Glutamatergic neuron (in vitro differentiated cells): ENCODE results near the gene STX18. TPM values are rescaled to one million over a fixed set of nuclear protein-coding genes. Genes with fewer than 3 reads are reported as not detected.

Source experiments
- DNase-seq: peaks from one replicate; pipeline ENCODE4 v3.0.0; 2022
- H3K27ac Mint-ChIP-seq: one replicate; pipeline ENCODE4 v1.8.0; 2020; ENCODE audit warnings: mild to moderate bottlenecking, mixed read lengths, inconsistent platforms; ENCODE audit not compliant: unreplicated experiment
- H3K27me3 Mint-ChIP-seq: one replicate; pipeline ENCODE4 v1.8.0; 2020; ENCODE audit warnings: mild to moderate bottlenecking, moderate library complexity, mixed read lengths, inconsistent platforms; ENCODE audit not compliant: unreplicated experiment
- H3K36me3 Mint-ChIP-seq: one replicate; pipeline ENCODE4 v1.8.0; 2020; ENCODE audit warnings: mild to moderate bottlenecking, mixed read lengths, inconsistent platforms; ENCODE audit not compliant: unreplicated experiment
- H3K4me1 Mint-ChIP-seq: one replicate; pipeline ENCODE4 v1.8.0; 2020; ENCODE audit warnings: mild to moderate bottlenecking, low read depth, mixed read lengths, inconsistent platforms; ENCODE audit not compliant: unreplicated experiment
- H3K4me3 Mint-ChIP-seq: one replicate; pipeline ENCODE4 v1.8.0; 2020; ENCODE audit warnings: mild to moderate bottlenecking, mixed read lengths, inconsistent platforms; ENCODE audit not compliant: unreplicated experiment
- H3K9me3 Mint-ChIP-seq: one replicate; pipeline ENCODE4 v1.8.0; 2020; ENCODE audit warnings: mild to moderate bottlenecking, moderate library complexity, mixed read lengths, inconsistent platforms; ENCODE audit not compliant: unreplicated experiment
- total RNA-seq: library from RNA; stranded (reverse); fragmentation: NEBNext Ultra II Directional; extraction: Animal tissue kit (Norgen Biotek cat#: 25700); gene quantifications from one replicate; pipeline ENCODE4 v1.2.1, GENCODE V29; 2021; ENCODE audit not compliant: unreplicated experiment
- TF ChIP-seq, protein P1 (sequence below): fragments of 200-600 bp; sonication (generic); IDR thresholded peaks from one replicate; pipeline ENCODE4 v1.5.0; 2021; ENCODE audit not compliant: partially characterized antibody, unreplicated experiment

STX18 gene
- total RNA-seq, 1 donor from 2014 or later = 26.3 TPM

DNA sequence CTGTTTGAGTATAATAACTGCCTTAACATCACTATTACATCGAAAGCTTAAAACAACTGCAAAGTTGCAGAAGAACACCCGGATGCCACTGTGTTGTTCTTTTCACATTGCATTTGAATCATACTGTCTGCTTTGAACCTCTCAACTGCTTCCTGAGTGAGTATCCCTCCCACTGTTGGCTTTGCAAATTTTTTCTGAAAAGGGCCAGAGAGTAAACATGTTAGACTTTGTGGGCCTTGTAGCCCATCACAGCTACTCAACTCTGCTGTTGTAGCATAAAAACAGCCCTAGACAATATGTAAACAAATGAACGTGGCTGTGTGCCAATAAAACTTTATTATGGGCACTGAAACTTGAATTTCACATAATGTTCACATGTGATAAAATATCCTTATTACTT is 78.9 kb downstream of the STX18 start:
- Mint-ChIP-seq H3K36me3 (peaks cover 18% of the 10 kb centered on the region), H3K27me3 (peaks cover 3% of the 10 kb centered on the region), H3K27ac (no peak overlapping the region), H3K4me3 (no peak overlapping the region), H3K9me3 (peaks cover 3% of the 10 kb centered on the region), H3K4me1 (no peaks in the 10 kb centered on the region)
- DNase-seq = no peak
- TF ChIP-seq, protein P1, sequence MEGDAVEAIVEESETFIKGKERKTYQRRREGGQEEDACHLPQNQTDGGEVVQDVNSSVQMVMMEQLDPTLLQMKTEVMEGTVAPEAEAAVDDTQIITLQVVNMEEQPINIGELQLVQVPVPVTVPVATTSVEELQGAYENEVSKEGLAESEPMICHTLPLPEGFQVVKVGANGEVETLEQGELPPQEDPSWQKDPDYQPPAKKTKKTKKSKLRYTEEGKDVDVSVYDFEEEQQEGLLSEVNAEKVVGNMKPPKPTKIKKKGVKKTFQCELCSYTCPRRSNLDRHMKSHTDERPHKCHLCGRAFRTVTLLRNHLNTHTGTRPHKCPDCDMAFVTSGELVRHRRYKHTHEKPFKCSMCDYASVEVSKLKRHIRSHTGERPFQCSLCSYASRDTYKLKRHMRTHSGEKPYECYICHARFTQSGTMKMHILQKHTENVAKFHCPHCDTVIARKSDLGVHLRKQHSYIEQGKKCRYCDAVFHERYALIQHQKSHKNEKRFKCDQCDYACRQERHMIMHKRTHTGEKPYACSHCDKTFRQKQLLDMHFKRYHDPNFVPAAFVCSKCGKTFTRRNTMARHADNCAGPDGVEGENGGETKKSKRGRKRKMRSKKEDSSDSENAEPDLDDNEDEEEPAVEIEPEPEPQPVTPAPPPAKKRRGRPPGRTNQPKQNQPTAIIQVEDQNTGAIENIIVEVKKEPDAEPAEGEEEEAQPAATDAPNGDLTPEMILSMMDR = no peak

DNA sequence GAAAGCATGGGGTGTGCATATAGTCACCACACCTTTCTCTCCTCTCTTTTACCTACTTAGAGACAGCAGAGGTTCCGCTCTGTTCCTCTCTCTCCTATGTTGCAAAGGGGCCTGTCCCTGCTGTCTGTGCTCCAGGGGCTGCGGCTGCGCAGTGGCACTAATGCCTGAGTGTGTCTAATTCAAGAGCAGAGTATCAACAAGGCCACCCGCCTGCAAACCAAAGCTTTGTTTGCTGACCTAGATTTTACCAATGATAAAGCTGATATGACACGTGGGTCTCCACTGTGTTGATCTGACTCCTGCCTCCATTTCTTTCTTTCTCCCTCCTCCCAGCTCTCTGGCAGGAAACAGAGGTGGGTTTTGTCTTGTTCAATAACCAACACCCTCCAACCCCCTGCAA is 80.0 kb downstream of the STX18 start:
- Mint-ChIP-seq H3K27ac (no peak overlapping the region), H3K4me3 (no peak overlapping the region), H3K27me3 (peaks cover 3% of the 10 kb centered on the region), H3K9me3 (peaks cover 3% of the 10 kb centered on the region), H3K36me3 (peaks cover 13% of the 10 kb centered on the region), H3K4me1 (no peaks in the 10 kb centered on the region)
- TF ChIP-seq, protein P1 = no peak
- no peak for DNase-seq

DNA sequence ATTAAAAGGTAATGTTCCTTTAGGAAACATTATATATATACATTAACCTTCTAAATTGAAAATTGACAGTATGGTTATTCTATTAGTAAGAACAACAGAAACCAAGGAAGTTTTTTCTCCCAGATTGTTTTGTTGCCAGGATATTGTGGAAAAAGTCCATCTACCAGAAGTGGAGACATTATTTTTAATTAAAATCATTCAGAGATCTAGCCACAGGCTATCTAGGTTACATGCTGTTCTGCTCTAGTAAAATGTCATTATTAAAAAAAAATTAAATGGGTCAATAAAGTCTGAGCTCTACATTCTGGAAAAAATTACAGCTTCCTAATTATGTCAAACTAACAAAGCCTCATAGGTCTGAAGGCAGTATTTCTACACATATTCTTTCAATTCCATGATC is 80.7 kb downstream of the STX18 start:
- no peaks in the 10 kb centered on the region for H3K9me3 Mint-ChIP-seq
- DNase-seq = no peak
- H3K4me1 Mint-ChIP-seq = no peaks in the 10 kb centered on the region
- TF ChIP-seq, protein P1 = no peak
- no peak overlapping the region for H3K4me3 Mint-ChIP-seq
- H3K27ac Mint-ChIP-seq = no peak overlapping the region
- peaks cover 3% of the 10 kb centered on the region for H3K27me3 Mint-ChIP-seq
- peaks cover 9% of the 10 kb centered on the region for H3K36me3 Mint-ChIP-seq

DNA sequence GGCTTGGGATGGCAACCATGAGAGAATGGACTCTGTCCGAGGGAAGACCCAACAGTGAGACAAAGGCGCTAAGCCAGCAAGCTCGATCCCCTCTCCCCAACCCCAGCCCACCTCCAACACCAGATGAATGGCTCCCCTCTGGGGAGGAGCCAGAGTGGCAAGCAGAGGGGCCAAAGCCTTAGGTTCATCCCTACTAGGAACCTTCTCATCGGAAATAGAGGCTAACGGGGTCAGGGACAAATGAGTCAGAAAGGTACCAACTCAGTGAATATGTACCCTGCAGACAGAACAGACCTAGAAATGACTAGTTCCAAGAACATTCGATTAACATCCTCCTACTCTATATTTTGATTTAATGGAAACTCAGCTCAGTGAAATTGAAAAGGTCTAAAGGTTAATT is 81.1 kb downstream of the STX18 start:
- no peak overlapping the region for H3K4me3 Mint-ChIP-seq
- H3K27ac Mint-ChIP-seq = no peak overlapping the region
- DNase-seq = no peak
- peaks cover under 1% of the 10 kb centered on the region for H3K4me1 Mint-ChIP-seq
- H3K36me3 Mint-ChIP-seq = peaks cover 6% of the 10 kb centered on the region
- TF ChIP-seq, protein P1 = no peak
- H3K27me3 Mint-ChIP-seq = peaks cover 3% of the 10 kb centered on the region
- no peaks in the 10 kb centered on the region for H3K9me3 Mint-ChIP-seq

DNA sequence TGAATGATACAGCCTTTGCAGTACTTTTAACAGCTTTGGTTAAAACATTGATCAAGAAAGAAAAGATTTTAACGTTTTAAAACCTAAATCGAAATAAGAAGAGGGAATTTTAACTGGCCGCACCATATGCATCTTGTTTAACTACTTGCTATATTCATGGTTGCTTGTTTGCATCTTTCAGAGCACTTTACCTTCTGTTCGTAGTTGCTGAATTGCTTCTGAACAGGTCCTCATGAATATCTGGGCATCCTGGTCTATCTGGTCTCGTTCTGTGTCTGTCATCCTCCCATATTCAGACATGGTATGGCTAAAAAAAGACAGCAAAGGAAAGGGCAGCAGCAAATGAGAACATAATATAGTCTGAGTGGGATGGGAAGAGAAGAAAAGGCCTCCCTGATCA is 82.7 kb downstream of the STX18 start:
- Mint-ChIP-seq H3K27me3 (peaks cover 3% of the 10 kb centered on the region), H3K9me3 (no peaks in the 10 kb centered on the region), H3K4me3 (no peak overlapping the region), H3K4me1 (peaks cover 4% of the 10 kb centered on the region), H3K36me3 (no peaks in the 10 kb centered on the region), H3K27ac (no peak overlapping the region)
- TF ChIP-seq, protein P1 = no peak
- no peak for DNase-seq
